Measurements from ENCODE around the gene CAMKMT.

The CAMKMT gene

GRCh38 chr2:44778671-44779476, 417.1 kb downstream of the CAMKMT start:
- no peak for DNase-seq

GRCh38 chr2:44779793-44780192, 418.0 kb downstream of the CAMKMT start:
- no peak for DNase-seq

GRCh38 chr2:44780406-44780805, 418.7 kb downstream of the CAMKMT start:
- DNase-seq, result no peak

GRCh38 chr2:44785433-44785832, 423.7 kb downstream of the CAMKMT start:
- no peak for DNase-seq

GRCh38 chr2:44786045-44786816, 424.5 kb downstream of the CAMKMT start:
- DNase-seq, result no peak

GRCh38 chr2:44786817-44787214, 425.1 kb downstream of the CAMKMT start:
- DNase-seq, result no peak

GRCh38 chr2:44787663-44788062, 425.9 kb downstream of the CAMKMT start:
- DNase-seq, result no peak

- no peak for DNase-seq
These were observed 427.7 kb downstream of the CAMKMT start for GRCh38 chr2:44789446-44789845.

- no peak for DNase-seq
These were observed 428.4 kb downstream of the CAMKMT start for GRCh38 chr2:44789971-44790721.

GRCh38 chr2:44793322-44793870, 431.6 kb downstream of the CAMKMT start:
- DNase-seq, result no peak

- no peak for DNase-seq
These were observed 435.0 kb downstream of the CAMKMT start for GRCh38 chr2:44796771-44797170.

GRCh38 chr2:44798139-44798659, 436.5 kb downstream of the CAMKMT start:
- no peak for DNase-seq

GRCh38 chr2:44799105-44799504, 437.4 kb downstream of the CAMKMT start:
- no peak for DNase-seq

- DNase-seq, result no peak
These were observed 438.0 kb downstream of the CAMKMT start for GRCh38 chr2:44799754-44800153.

- DNase-seq, result no peak
These were observed 439.6 kb downstream of the CAMKMT start for GRCh38 chr2:44801289-44801840.

- DNase-seq, result no peak
These were observed 440.4 kb downstream of the CAMKMT start for GRCh38 chr2:44801841-44802776.

- no peak for DNase-seq
These were observed 441.2 kb downstream of the CAMKMT start for GRCh38 chr2:44802777-44803424.

GRCh38 chr2:44804406-44805265, 442.9 kb downstream of the CAMKMT start:
- DNase-seq, result no peak

GRCh38 chr2:44805401-44806235, 443.9 kb downstream of the CAMKMT start:
- no peak for DNase-seq
